HG03095 (cell line): Measurements from ENCODE around the gene CEP70.
"Not testable (repeated sequence)": the region's sequence is repeated elsewhere in the genome, so short reads cannot be mapped to it uniquely, and the experiment has no call there.

ENCODE experiments used
- ATAC-seq: cut with Tn5 transposase; IDR thresholded peaks from one replicate; pipeline ENCODE4 v1.9.1; 2021; ENCODE audit warnings: moderate library complexity; ENCODE audit not compliant: unreplicated experiment

Gene CEP70

DNA sequence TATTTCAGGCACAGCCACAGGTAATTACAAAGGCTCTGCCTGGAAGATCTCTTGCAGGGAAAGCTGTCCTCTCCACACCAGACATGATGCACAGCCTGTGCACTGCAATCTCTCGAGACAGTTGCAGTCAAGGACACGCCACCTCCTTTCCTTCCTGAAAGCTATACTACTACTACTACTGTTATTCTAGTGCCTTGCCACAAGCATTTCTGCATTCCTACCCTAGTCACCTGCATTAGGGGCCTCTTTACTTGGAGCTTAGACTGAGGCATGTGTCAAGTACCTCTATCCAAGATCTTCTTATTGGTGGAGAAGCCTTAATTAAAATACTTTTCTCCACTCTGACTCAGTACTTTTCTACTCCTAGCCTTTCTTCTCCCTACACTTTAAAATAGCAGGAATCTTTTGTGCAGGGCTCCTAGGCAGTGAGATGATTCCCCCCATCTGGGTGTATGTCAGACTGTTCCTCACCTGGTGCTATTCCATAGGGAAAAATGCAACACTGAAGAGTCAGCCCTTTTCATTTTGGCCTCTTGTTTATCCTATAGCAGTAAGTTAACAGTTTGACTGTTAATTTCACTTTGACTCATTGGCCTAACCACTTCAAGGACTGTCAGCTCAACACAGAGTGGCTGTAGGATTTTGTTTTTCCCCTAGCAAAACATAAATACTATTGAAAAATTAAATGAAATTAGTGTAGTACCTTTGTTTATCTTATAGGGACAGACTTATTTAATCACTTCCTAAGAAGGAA, 80.8 kb downstream of the CEP70 start:
- ATAC-seq: peak; percentile 63

DNA sequence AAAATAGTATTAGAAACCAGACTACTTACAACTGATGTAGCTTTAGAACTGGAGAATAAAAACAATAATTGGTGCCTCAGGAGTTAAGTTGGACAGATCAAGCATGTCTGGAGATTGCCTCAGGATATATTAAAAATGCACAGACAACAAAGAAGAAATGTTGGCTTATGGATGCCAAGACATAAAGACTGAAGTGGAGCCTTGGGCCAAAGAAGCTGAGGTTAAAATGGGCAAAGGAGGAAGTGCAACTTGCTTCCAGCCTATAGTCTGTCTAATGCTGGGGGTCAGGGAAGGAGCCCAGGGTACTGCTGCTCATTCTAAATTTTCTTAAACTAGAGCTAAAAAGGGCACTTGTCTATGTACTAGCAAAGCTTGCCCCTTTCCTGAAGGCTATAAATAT, 82.1 kb downstream of the CEP70 start:
- ATAC-seq: no peak

DNA sequence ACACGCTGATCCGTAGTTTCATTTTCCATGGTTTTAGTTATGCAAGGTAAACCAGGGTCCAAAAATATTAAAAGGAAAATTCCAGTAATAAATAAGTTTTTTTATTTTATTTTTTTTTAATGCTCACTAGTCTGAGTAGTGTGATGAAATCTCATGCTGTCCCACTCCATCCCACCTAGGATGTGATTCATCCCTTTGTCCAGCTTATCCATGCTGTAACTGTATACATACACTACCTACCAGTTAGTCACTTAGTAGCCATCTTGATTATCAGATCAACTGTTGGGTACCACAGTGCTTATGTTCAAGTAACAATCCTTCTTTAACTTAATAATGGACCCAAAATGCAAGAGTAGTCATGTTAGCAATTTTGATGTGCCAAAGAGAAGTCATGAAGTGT, 84.5 kb downstream of the CEP70 start:
- no peak for ATAC-seq

DNA sequence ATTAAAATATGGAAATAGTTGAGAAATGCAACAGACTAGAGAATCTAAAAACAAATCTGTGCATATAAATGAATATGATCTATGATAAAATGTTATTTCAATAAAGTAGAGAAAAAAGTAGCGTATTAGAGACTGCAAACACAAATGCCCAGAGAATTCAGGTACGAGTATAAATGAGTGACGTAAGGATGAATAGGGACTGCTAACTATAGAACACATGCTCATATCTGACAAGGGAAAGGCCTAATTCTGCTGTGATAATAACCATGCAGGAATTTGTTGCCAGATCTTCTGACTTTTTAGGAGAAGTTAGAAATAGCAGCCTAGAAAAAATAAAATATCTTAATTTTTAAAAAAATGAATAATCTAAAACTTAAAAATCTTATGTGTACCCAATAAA, 86.5 kb downstream of the CEP70 start:
- ATAC-seq: no peak

DNA sequence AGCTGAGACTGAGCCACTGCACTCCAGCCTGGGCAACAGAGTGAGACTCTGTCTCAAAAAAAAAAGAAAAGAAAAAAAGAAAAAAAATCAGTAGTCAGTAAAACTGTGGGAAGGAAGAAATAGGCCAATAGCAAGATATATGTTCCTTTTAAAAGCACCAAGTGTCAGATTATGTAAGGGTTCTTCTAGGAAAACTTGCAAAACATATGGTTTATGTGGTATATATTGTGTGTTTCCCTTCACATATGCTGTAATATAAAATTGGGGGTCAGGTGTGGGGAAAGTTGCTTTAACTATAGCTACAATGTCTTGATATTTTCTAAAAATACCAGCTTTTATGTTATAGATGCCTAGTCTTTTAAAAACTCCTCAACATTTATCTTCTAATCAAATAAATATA, 95.1 kb downstream of the CEP70 start:
- no peak for ATAC-seq

DNA sequence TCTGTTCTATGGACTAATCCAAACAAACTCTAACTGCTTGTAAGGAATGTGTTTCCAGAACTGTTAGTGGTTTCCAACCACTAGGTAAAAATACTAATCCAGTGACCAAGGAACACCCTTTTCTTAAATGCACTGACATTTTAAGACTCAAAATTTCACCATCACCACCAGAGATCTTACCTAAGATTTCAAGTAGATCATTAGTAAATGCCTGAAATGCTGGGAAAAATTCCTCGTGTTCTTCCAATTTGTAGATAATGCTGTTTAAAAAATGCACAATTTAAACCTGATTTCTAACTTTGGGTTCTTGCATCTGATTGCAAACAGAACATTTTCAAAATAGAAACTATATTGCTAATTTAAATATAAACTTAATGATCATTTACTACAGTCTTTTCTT, 96.2 kb downstream of the CEP70 start:
- no peak for ATAC-seq

DNA sequence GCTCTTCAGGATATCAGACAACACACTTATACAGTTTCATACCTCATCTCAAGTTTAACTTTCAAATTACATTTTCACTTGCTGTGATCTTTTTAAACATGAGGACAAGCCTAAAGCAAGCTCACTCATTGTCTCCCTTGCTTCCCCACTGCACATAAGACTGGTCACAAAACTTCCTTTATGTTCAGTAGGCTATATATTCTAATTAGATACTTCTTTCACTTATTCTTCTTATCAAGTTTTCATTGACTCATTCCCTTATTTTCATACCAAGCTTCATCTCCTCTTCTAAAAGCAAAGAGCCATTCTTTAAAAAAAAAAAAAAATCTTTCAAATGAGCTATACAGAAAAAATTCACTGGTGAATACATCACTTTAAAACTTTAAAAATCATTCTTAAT, 97.0 kb downstream of the CEP70 start:
- ATAC-seq: no peak

DNA sequence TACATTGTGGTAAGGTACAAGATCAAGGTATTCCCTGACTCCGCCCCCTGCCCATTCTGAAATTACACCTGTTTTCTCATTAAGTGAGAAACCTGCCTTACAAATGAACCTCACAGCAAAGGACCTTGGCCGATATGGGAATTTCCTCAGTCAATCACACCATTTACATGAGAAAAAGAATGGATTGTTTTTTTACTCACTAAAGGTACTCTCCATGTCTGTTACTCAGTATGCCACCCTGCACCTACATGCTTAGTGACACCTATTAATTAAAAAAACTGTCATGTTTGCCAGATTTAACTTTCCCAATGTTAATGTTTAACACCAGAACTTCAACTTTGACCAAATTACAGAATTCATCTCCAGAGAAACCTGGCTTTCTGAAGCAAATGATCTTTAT, 97.6 kb downstream of the CEP70 start:
- ATAC-seq: no peak

DNA sequence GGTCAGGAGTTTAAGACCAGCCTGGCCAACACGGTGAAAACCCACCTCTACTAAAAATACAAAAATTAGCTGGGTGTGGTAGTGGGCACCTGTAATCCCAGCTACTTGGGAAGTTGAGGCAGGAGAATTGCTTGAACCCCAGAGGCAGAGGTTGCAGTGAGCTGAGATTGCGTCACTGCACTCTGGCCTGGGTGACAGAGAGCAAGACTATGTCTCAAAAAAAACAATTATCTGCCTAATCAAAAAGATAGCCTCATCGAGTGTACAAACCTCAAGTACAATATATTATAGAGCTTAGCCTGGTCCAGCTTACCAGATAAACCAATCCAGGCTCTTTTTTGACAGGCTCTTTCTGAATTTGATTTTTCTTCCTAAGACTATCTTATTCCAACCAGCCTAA, 98.4 kb downstream of the CEP70 start:
- ATAC-seq: not testable (repeated sequence)

DNA sequence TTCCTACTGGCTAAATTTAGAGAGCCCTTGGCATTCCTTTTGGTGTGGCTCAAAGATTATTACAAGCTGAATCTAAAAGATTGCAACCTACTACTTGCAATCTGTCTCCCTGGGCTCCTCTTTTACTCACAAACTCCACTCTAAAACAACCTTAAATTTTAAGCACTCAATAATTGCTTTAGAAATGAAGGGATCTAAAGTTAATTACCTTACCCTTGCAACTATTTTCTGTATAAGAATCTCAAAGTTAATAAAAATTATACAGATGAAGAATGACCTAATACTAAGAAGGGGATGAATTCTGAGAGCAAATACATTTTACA, 99.5 kb downstream of the CEP70 start:
- no peak for ATAC-seq

DNA sequence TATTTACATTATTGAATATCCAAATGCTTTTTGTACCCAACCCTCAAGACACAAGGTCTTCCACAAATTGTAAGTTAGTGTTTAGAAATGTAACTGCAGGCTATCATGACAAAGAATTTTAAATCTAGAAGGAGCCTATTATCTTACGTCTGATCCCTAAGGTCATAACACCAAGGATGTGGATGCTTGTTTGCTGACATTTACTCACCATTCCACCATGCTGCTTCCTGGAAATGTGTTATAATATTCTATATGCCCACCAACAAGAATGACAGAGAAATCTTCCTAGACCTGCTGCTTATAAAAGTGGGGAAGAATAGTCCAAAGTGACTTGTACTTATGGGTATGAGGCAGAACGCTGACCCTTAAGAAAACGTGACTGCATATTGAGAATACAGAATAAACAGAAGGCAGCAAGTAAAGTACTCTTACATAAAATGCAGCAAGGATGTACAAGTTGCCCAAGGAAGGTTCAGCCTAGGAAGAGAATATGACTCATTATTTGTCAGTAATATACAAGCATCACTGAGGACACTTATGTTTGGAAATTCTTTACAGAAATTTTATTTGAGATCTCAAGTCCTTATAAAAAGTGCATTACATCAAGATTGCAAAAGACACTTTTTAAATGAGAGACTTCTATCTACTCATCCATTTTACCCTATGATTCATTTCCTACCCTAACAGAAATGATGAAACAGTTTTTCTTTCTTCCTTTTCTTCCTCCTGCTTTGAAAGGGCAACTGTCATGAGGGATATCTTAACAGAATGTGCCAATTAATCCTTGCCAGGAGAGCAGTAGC, 100.1 kb downstream of the CEP70 start:
- ATAC-seq: no peak

DNA sequence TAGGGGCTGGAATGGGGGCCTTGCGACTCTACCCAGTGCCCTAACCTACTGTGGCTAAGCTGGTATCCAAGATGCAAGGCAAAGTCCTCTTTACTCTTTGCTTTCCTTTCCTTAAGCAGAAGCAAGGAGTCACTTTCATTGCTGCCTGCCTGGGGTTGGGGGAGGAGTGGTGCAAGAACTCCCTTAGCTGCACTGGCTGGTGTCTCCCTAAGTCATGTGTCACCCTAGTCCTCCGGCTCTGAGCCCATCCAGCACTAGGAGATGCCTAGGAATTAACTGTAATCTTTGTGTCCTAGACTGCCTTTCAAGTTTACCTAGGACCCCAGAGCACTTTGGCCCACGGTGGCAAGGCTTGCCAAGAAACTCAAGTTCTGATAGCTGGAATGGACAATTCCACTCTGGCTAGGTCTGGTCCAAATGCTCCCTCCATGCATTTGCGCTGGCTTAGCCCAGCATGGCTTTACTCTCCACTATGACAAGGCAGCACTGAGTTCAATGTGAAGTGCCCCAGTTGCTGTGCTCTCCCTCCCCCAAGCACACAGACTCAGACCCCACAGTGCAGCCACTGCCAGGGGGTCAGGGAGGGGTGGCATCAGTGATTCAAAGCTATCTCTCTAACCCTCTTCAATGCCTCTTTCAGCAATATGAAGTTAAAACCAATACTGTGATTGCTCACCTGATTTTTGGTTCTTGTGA, 100.9 kb downstream of the CEP70 start:
- ATAC-seq: no peak

DNA sequence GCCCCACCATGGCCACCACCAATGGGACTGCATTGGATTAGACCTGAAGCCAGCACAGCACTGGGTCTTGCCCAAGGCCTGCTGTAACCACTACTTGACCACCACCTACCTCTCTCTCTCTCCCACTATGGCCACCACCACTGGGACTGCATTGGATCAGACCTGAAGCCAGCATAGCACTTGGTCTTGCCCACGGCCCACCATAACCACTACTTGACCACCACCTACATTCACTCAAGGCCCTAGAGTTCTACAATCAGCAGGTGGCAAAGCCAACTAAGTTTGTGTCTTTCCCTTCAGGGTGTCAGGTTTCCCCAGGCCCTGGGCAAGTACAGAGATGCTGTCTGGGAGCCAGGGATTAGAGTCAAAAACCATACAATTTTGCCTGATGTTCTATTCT, 102.1 kb downstream of the CEP70 start:
- no peak for ATAC-seq

DNA sequence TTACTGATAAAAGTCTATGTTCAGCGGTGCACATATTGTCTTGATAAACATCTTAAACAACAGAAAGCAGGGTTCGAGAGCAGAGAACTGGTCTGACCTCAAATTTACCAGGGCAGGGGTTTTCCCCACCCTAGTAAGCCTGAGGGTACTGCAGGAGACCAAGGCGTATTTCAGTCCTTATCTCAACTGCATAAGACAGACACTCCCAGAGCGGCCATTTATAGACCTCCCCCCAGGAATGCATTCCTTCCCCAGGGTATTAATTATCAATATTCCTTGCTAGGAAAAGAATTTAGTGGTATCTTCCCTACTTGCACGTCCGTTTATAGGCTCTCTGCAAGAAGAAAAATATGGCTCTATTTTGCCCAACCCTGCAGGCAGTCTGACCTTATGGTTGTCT, 107.5 kb downstream of the CEP70 start:
- not testable (repeated sequence) for ATAC-seq

DNA sequence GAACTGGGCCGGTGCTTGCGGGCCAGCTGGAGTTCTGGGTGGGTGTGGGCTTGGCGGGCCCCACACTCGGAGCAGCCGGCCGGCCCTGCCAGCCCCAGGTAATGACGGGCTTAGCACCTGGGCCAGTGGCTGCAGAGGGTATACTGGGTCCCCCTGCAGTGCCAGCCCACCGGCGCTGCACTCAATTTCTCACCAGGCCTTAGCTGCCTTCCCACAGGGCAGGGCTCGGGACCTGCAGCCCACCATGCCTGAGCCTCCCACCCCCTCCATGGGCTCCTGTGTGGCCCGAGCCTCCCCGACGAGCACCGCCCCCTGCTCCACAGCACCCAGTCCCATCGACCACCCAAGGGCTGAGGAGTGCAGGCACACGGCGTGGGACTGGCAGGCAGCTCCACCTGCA, 109.4 kb downstream of the CEP70 start:
- not testable (repeated sequence) for ATAC-seq

DNA sequence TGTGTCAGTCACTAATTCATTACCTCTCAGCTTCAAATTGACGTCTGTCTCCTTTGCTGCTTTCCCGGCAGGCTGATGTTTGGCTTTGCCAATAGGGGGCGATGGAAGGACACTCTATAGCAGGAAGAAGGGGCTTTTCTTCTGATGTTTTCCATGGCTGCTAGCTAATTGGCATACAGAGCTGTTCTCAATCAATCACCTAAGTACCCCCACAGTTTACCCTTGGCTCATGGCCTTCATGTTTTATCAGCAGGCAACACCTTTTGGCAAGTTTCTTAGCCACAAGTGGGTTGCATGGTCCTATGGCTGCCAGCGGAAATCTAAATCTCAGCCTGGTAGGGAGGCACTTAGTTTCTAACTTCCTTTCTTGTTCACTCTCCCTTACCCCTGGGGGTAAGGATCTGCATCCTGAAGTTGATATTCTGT, 114.6 kb downstream of the CEP70 start:
- no peak for ATAC-seq

DNA sequence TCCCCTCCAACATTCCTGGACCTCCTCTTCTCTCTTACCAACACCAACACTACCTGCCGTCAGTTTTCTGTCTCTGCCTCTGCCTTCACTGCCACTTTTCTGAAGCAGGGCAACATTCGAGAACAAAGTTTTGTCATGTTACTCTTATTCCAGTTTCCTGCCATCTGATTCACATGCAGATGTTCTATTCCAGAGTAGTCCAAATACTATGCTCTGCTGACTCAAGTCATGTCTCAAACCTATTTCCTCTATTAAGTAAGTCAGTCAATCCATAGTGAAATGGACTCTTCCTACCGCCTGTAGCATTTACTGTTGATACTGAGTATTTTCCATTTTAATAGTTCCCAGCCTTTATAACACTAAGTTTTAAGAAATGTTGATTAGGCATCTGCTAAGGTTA, 116.3 kb downstream of the CEP70 start:
- ATAC-seq: no peak

DNA sequence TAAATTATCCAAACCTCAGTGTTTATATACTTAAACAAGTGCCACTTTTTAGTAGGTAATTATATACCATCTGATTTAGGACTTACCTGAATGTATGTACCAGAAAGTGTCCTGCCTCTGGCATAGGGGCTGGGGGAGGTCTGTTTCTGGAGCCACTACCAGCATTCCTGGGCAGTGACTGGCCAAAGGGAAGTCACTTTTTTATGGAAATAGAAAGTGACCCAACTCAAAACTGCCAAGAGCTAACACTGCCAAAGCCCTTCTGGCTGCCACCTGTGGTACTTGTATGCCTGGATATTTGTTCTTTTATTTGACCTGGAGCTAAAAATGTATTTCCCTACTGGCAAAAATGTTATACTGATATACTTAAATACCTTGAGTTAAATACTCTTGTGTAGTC, 116.9 kb downstream of the CEP70 start:
- ATAC-seq: no peak

DNA sequence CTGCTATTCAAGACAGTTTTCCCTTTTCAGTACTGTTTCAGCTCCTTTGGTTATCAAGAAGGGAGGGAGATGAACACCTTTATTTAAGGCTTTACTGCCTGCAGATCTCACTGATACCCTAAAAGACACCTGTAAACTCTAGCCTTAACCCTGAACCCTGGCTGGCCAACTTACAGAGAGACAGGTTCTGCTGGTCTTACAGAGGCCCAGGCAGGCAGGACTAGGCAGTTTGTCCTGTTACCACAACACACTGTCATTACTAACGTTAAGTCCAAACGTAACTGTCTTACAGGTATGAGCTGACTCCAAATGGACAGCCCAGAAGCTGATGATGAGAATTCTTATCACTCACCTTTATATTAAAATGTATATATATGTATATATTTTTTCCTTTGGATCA, 117.5 kb downstream of the CEP70 start:
- no peak for ATAC-seq

DNA sequence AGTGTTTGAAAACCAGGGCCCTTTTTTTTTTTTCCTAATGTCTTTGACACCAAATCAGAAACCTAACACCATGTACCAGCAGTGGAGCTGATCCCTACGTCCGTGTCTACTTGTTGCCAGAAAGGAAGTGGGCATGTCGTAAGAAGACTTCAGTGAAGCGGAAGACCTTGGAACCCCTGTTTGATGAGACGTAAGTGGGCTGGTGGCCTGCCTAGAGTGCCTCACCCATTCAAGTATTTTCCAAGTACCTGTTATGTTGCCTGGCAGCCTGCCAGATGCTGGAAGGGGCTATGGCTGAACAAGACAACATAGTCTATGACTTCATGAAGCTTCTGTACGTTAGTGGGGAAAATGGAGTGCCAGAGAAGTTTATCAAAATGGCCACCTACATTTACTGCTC, 119.9 kb downstream of the CEP70 start:
- no peak for ATAC-seq

DNA sequence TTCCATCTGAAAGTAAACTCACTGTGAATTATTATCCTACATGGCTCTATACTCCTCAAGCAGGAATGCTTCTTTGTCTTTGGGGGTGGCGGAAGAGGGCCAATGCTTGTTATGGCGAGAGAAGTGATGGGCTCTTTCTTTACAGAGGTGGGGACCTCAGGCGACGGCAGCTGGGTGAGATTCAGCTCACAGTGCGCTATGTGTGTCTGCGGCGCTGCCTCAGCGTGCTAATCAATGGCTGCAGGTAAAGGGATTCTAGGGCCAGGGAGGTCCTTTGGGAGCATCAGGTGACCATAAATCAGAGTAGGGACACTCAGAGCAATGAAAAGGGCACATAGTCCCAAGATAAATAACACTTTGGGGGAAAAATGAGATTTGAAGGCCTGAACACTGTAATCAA, 120.7 kb downstream of the CEP70 start:
- no peak for ATAC-seq
